Ishikawa (cell line): ENCODE results near the gene ZNF385D.

Experiments used
- CEBPB ChIP-seq: IDR thresholded peaks from 2 replicates; pipeline ENCODE4 v1.6.1; 2012
- CREB1 ChIP-seq: IDR thresholded peaks from 2 replicates; pipeline ENCODE4 v1.6.1; 2012; ENCODE audit warnings: low read depth
- EGR1 ChIP-seq: IDR thresholded peaks from 2 replicates; pipeline ENCODE4 v1.6.1; 2012
- EP300 ChIP-seq: IDR thresholded peaks from 2 replicates; pipeline ENCODE4 v1.6.1; 2012; ENCODE audit warnings: borderline replicate concordance
- FOXM1 ChIP-seq: IDR thresholded peaks from 2 replicates; pipeline ENCODE4 v1.6.1; 2012; ENCODE audit warnings: low read depth, borderline replicate concordance
- NFIC ChIP-seq: IDR thresholded peaks from 2 replicates; pipeline ENCODE4 v1.6.1; 2012
- RAD21 ChIP-seq: IDR thresholded peaks from 2 replicates; pipeline ENCODE4 v1.6.1; 2012; ENCODE audit warnings: low read depth
- TAF1 ChIP-seq: IDR thresholded peaks from 2 replicates; pipeline ENCODE4 v1.6.1; 2012; ENCODE audit warnings: low read depth, mild to moderate bottlenecking
- TCF12 ChIP-seq: IDR thresholded peaks from 2 replicates; pipeline ENCODE4 v1.6.1; 2012; ENCODE audit warnings: low read depth
- TEAD4 ChIP-seq: IDR thresholded peaks from 2 replicates; pipeline ENCODE4 v1.6.1; 2012
- YY1 ChIP-seq: IDR thresholded peaks from 2 replicates; pipeline ENCODE4 v1.6.1; 2012; ENCODE audit warnings: low read depth
- ZBTB7A ChIP-seq: IDR thresholded peaks from 2 replicates; pipeline ENCODE4 v1.6.1; 2012; ENCODE audit warnings: low read depth
- TF ChIP-seq, protein P1 (sequence below): IDR thresholded peaks from 2 replicates; pipeline ENCODE4 v1.6.1; 2012
- TF ChIP-seq, protein P2 (sequence below): IDR thresholded peaks from 2 replicates; pipeline ENCODE4 v1.6.1; 2012
- TF ChIP-seq, protein P3 (sequence below): IDR thresholded peaks from 2 replicates; pipeline ENCODE4 v1.6.1; 2012; ENCODE audit warnings: low read depth, mild to moderate bottlenecking

Gene ZNF385D

DNA sequence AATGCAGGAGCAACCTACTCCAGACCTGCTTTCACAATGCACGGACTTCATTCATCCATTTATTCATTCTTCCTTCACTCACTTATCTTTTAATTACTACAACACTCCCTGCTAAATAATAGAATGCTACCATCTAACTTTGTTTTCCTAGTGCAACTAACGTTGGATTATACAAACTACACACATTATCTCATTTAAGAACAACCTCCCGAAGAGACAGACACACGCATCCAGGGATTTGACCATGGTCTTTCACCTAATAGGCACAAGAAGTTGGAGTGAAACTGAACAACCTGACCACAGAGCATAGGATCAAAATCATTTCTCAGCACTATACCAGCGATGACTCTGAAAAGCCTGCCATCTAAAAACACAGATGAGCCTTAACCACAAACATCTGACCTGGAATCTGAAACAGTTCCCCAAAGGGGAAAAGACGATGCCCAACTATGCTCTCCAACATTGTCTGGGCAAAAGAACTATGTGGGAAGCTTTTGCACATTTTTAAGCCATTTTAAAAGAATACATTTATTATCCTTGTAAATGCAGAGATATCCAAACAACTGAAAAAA, 21.0 kb downstream of the ZNF385D start:
- TF ChIP-seq EGR1, result no peak
- no peak for TF ChIP-seq FOXM1
- TF ChIP-seq, protein P1, sequence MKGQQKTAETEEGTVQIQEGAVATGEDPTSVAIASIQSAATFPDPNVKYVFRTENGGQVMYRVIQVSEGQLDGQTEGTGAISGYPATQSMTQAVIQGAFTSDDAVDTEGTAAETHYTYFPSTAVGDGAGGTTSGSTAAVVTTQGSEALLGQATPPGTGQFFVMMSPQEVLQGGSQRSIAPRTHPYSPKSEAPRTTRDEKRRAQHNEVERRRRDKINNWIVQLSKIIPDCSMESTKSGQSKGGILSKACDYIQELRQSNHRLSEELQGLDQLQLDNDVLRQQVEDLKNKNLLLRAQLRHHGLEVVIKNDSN, result no peak
- TF ChIP-seq TCF12, result no peak
- TF ChIP-seq TAF1, result no peak
- no peak for TF ChIP-seq TEAD4
- TF ChIP-seq, protein P2, sequence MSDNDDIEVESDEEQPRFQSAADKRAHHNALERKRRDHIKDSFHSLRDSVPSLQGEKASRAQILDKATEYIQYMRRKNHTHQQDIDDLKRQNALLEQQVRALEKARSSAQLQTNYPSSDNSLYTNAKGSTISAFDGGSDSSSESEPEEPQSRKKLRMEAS, result no peak
- TF ChIP-seq, protein P3, sequence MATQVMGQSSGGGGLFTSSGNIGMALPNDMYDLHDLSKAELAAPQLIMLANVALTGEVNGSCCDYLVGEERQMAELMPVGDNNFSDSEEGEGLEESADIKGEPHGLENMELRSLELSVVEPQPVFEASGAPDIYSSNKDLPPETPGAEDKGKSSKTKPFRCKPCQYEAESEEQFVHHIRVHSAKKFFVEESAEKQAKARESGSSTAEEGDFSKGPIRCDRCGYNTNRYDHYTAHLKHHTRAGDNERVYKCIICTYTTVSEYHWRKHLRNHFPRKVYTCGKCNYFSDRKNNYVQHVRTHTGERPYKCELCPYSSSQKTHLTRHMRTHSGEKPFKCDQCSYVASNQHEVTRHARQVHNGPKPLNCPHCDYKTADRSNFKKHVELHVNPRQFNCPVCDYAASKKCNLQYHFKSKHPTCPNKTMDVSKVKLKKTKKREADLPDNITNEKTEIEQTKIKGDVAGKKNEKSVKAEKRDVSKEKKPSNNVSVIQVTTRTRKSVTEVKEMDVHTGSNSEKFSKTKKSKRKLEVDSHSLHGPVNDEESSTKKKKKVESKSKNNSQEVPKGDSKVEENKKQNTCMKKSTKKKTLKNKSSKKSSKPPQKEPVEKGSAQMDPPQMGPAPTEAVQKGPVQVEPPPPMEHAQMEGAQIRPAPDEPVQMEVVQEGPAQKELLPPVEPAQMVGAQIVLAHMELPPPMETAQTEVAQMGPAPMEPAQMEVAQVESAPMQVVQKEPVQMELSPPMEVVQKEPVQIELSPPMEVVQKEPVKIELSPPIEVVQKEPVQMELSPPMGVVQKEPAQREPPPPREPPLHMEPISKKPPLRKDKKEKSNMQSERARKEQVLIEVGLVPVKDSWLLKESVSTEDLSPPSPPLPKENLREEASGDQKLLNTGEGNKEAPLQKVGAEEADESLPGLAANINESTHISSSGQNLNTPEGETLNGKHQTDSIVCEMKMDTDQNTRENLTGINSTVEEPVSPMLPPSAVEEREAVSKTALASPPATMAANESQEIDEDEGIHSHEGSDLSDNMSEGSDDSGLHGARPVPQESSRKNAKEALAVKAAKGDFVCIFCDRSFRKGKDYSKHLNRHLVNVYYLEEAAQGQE, result no peak

DNA sequence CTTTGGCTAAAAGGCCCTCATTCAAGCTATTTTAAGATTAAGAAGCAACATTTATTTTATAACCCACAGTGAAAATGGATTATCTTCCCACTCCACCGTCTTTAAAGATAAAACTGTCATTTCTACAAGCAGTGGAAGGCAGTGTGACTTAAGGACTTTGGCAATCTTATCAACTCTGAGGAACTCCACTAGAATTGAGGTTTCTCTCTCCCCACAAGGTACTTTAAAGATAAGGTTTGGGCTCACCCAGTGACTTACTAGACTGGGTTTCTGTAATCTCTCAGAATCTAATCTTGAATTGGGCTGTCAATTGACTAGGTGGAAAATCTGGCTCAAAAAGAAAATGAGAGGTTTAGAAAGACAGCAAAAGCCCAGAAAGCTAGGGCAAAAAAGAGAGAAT, 21.7 kb downstream of the ZNF385D start:
- no peak for TF ChIP-seq CREB1
- no peak for TF ChIP-seq TCF12
- TF ChIP-seq, protein P3, result no peak
- no peak for TF ChIP-seq NFIC
- no peak for TF ChIP-seq RAD21

DNA sequence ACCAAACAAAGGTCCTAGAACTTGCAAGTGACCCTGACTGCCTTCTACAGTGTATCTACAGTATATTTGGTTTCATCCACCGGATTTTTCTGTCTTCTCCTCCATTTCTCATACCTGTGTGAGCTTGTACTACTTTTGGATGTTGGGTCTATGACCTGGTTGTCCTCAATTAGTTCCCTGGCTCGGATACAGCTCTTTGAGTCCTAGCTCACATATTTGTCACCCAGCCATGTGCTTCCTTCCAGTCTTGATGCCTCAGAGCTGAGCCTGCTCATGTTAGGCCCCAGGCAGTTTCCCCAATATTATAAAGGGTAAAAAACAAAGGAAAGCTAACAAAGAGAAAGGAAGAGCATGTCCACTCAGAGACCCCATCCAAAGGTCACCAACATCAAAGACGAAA, 28.2 kb downstream of the ZNF385D start:
- TF ChIP-seq, protein P1, result no peak
- TF ChIP-seq EP300 (no peak), TEAD4 (no peak), TAF1 (no peak), FOXM1 (no peak), ZBTB7A (no peak), NFIC (no peak), RAD21 (no peak), TCF12 (no peak), CREB1 (no peak), CEBPB (no peak), EGR1 (no peak), YY1 (no peak)
- TF ChIP-seq, protein P3, result no peak
- TF ChIP-seq, protein P2, result no peak

DNA sequence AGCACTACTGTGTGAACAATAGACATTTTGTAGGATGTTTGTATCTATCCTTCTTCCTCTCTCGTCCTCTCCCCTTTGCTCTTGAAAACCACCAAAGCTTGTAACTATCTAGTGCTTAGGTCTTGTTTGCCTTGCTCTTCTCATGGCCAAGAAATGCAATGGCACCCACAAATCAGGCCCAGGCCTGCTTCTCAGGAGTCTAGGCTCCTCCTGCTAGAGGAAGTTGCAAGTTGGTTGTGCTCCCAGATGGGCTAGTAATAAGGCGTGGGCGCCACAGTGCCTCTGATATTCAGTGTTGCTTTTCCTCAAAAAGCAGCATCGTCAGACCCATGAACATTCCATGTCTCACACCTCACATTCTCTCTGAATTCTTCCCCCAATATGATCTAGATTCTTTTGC, 28.7 kb downstream of the ZNF385D start:
- no peak for TF ChIP-seq CEBPB
- TF ChIP-seq NFIC, result no peak
- no peak for TF ChIP-seq TEAD4
- TF ChIP-seq TCF12, result no peak
- no peak for TF ChIP-seq EGR1
- TF ChIP-seq TAF1, result no peak
- no peak for TF ChIP-seq ZBTB7A
- TF ChIP-seq EP300, result no peak
- no peak for TF ChIP-seq YY1
- TF ChIP-seq CREB1, result no peak
- TF ChIP-seq, protein P1, result no peak
- no peak for TF ChIP-seq RAD21
- TF ChIP-seq, protein P2, result no peak
- no peak for TF ChIP-seq FOXM1
- TF ChIP-seq, protein P3, result no peak
